HepG2 (cell line): ENCODE data around the gene TMEM120A. TPM values are rescaled to one million over a fixed set of nuclear protein-coding genes. Genes with fewer than 3 reads are reported as not detected.
A peak's percentile ranks its signal among the peaks of the same experiment; 100 is the strongest.

Source experiments
- POLR2AphosphoS5 ChIP-seq: IDR thresholded peaks from 2 replicates; pipeline ENCODE4 v1.6.1; 2012; ENCODE audit warnings: low read depth, low read length
- RCOR2 ChIP-seq: IDR thresholded peaks from 2 replicates; pipeline ENCODE4 v1.6.1; 2016; ENCODE audit warnings: missing biosample characterization, missing genetic modification reagents
- SAP130 ChIP-seq: IDR thresholded peaks from 2 replicates; pipeline ENCODE4 v1.6.1; 2016; ENCODE audit warnings: low read depth
- SOX6 ChIP-seq, 2 experiments: fragments of 450-650 bp in 1 of 2; sonication (generic) in 1 of 2; formaldehyde crosslinking in 1 of 2; IDR thresholded peaks; 2 replicates each; pipeline versions ENCODE4 v1.4.0 to v1.6.1; 2017 to 2020; ENCODE audit warnings: antibody characterized with exemption in 1 of 2, mild to moderate bottlenecking in 1 of 2, missing genetic modification reagents in 1 of 2
- ZBTB7B ChIP-seq: sonication (generic); formaldehyde crosslinking; IDR thresholded peaks from 2 replicates; pipeline ENCODE4 v1.4.0; 2020; ENCODE audit warnings: missing genetic modification reagents
- ZNF121 ChIP-seq: sonication (generic); formaldehyde crosslinking; IDR thresholded peaks from 2 replicates; pipeline ENCODE4 v1.5.0; 2020; ENCODE audit warnings: mild to moderate bottlenecking, missing genetic modification reagents
- ZNF251 ChIP-seq: sonication (generic); formaldehyde crosslinking; IDR thresholded peaks from 2 replicates; pipeline ENCODE4 v1.9.0; 2021; ENCODE audit warnings: mild to moderate bottlenecking, missing genetic modification reagents
- ZNF264 ChIP-seq: sonication (generic); formaldehyde crosslinking; IDR thresholded peaks from 2 replicates; pipeline ENCODE4 v1.4.0; 2020; ENCODE audit warnings: missing genetic modification reagents
- ZNF331 ChIP-seq: sonication (generic); formaldehyde crosslinking; IDR thresholded peaks from 2 replicates; pipeline ENCODE4 v1.4.0; 2020; ENCODE audit warnings: missing genetic modification reagents
- ZNF772 ChIP-seq: sonication (generic); formaldehyde crosslinking; IDR thresholded peaks from 2 replicates; pipeline ENCODE4 v1.5.0; 2020; ENCODE audit warnings: mild to moderate bottlenecking, missing genetic modification reagents
- polyA plus RNA-seq, 8 experiments: library from polyadenylated mRNA; depleted of rRNA in 3 of 8; stranded (reverse) in 7 of 8; unstranded in 1 of 8; fragments of >200 nt; fragmentation: Illumina TruSeq in 4 of 8; extraction: Trizol in 4 of 8; gene quantifications; 2 replicates each; pipeline versions ENCODE4 v1.2.1 to v1.2.3, GENCODE V29; 2011 to 2016; ENCODE audit warnings: low read depth in 4 of 8, missing spikeins in 1 of 8, mixed read lengths in 1 of 8; ENCODE audit not compliant: insufficient read depth in 1 of 8
- total RNA-seq, 5 experiments: library from RNA; depleted of rRNA; stranded (reverse); fragments of >200 nt; fragmentation: Illumina TruSeq; extraction: Trizol; gene quantifications; 2 replicates each; pipeline ENCODE4 v1.2.3, GENCODE V29; 2016; ENCODE audit warnings: low read depth in 1 of 5
- TF ChIP-seq, protein P1 (sequence below): sonication (generic); formaldehyde crosslinking; IDR thresholded peaks from 2 replicates; pipeline ENCODE4 v1.8.1; 2023; ENCODE audit warnings: mild to moderate bottlenecking, missing genetic modification reagents
- TF ChIP-seq, protein P2 (sequence below): sonication (generic); formaldehyde crosslinking; IDR thresholded peaks from 2 replicates; pipeline ENCODE4 v1.4.0; 2020; ENCODE audit warnings: mild to moderate bottlenecking, missing genetic modification reagents, borderline replicate concordance
- TF ChIP-seq, protein P3 (sequence below): fragments of 450-650 bp; IDR thresholded peaks from 2 replicates; pipeline ENCODE4 v1.6.1; 2016
- TF ChIP-seq, protein P4 (sequence below): sonication (generic); formaldehyde crosslinking; IDR thresholded peaks from 2 replicates; pipeline ENCODE4 v1.4.0; 2020; ENCODE audit warnings: missing genetic modification reagents
- TF ChIP-seq, protein P5 (sequence below): sonication (generic); formaldehyde crosslinking; IDR thresholded peaks from 2 replicates; pipeline ENCODE4 v1.4.0; 2020; ENCODE audit warnings: mild to moderate bottlenecking, low read depth, missing genetic modification reagents
- TF ChIP-seq, protein P6 (sequence below): sonication (generic); formaldehyde crosslinking; IDR thresholded peaks from 2 replicates; pipeline ENCODE4 v1.5.1; 2020; ENCODE audit warnings: mild to moderate bottlenecking, missing genetic modification reagents, moderate library complexity
- TF ChIP-seq, protein P7 (sequence below): sonication (generic); formaldehyde crosslinking; IDR thresholded peaks from 2 replicates; pipeline ENCODE4 v1.4.0; 2020; ENCODE audit warnings: missing genetic modification reagents

The TMEM120A gene
- total and polyA plus RNA-seq, 2 of the 13 experiments (the other 11 are each of a cell fraction or from before 2014, with no cell fraction given) = 40.3 to 102 TPM

DNA sequence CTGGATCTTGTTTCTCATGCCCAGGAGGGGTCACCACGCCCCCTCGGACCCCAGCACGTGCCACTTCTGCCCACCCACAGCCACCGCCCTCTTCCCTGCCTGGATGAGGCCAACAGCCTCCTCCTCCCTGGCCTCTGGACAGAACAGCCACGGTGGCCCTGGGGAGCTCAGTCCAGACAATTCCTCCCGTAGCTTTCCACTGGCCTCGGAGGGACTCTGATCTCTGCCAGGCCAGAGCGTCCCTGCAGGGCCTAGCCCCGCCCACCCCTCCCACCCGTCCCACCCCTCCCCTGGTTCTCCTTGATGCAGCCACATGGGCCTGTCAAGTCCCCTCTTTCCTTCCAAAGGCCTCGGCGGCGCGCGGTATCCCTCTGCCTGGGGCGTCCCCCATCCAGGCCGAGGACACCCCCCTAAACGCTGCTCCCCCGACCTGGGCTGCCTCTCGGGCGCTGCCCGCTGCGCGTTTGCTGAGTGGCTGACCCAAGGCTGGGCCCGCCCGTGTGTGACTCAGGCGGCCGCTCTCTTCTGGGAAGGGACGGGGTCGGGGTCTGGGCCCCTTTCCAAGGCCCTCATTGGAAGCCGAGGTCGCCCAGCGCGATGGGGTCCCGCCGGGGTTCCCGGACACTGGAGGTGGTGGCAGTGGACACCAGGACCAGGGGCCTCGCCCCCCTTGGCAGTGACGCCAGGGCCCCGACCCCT is 557 bp downstream of the TMEM120A start (continued):
- TF ChIP-seq ZBTB7B (CRISPR knock-in tag) (peak; percentile 72; the same call in 1 of the 2 replicates), ZNF264 (CRISPR knock-in tag) (0 out of 2 replicates have a peak, but pooled peaks have one; percentile 15), POLR2AphosphoS5 (peak; percentile 63), ZNF331 (CRISPR knock-in tag) (peak; percentile 97), RCOR2 (no peak), SAP130 (CRISPR knock-in tag) (peak; percentile 74), SOX6 (IDR thresholded peaks at IDR 0.05) (no peak), SOX6 (CRISPR knock-in tag; IDR thresholded peaks at IDR 0.05) (peak; percentile 52), ZNF121 (CRISPR knock-in tag) (peak; percentile 29; the same call in 1 of the 2 replicates), ZNF251 (CRISPR knock-in tag) (no peak), ZNF772 (CRISPR knock-in tag) (0 out of 2 replicates have a peak, but pooled peaks have one; percentile 33)
- TF ChIP-seq, protein P1, sequence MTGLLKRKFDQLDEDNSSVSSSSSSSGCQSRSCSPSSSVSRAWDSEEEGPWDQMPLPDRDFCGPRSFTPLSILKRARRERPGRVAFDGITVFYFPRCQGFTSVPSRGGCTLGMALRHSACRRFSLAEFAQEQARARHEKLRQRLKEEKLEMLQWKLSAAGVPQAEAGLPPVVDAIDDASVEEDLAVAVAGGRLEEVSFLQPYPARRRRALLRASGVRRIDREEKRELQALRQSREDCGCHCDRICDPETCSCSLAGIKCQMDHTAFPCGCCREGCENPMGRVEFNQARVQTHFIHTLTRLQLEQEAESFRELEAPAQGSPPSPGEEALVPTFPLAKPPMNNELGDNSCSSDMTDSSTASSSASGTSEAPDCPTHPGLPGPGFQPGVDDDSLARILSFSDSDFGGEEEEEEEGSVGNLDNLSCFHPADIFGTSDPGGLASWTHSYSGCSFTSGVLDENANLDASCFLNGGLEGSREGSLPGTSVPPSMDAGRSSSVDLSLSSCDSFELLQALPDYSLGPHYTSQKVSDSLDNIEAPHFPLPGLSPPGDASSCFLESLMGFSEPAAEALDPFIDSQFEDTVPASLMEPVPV (CRISPR knock-in tag) = peak; percentile 13; the same call in 1 of the 2 replicates
- TF ChIP-seq, protein P2, sequence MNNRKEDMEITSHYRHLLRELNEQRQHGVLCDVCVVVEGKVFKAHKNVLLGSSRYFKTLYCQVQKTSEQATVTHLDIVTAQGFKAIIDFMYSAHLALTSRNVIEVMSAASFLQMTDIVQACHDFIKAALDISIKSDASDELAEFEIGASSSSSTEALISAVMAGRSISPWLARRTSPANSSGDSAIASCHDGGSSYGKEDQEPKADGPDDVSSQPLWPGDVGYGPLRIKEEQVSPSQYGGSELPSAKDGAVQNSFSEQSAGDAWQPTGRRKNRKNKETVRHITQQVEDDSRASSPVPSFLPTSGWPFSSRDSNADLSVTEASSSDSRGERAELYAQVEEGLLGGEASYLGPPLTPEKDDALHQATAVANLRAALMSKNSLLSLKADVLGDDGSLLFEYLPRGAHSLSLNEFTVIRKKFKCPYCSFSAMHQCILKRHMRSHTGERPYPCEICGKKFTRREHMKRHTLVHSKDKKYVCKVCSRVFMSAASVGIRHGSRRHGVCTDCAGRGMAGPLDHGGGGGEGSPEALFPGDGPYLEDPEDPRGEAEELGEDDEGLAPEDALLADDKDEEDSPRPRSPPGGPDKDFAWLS = 0 out of 2 replicates have a peak, but pooled peaks have one; percentile 2
- TF ChIP-seq, protein P3, sequence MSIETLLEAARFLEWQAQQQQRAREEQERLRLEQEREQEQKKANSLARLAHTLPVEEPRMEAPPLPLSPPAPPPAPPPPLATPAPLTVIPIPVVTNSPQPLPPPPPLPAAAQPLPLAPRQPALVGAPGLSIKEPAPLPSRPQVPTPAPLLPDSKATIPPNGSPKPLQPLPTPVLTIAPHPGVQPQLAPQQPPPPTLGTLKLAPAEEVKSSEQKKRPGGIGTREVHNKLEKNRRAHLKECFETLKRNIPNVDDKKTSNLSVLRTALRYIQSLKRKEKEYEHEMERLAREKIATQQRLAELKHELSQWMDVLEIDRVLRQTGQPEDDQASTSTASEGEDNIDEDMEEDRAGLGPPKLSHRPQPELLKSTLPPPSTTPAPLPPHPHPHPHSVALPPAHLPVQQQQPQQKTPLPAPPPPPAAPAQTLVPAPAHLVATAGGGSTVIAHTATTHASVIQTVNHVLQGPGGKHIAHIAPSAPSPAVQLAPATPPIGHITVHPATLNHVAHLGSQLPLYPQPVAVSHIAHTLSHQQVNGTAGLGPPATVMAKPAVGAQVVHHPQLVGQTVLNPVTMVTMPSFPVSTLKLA = peak; percentile 84
- TF ChIP-seq, protein P4, sequence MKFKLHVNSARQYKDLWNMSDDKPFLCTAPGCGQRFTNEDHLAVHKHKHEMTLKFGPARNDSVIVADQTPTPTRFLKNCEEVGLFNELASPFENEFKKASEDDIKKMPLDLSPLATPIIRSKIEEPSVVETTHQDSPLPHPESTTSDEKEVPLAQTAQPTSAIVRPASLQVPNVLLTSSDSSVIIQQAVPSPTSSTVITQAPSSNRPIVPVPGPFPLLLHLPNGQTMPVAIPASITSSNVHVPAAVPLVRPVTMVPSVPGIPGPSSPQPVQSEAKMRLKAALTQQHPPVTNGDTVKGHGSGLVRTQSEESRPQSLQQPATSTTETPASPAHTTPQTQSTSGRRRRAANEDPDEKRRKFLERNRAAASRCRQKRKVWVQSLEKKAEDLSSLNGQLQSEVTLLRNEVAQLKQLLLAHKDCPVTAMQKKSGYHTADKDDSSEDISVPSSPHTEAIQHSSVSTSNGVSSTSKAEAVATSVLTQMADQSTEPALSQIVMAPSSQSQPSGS = 0 out of 2 replicates have a peak, but pooled peaks have one; percentile 43
- TF ChIP-seq, protein P5, sequence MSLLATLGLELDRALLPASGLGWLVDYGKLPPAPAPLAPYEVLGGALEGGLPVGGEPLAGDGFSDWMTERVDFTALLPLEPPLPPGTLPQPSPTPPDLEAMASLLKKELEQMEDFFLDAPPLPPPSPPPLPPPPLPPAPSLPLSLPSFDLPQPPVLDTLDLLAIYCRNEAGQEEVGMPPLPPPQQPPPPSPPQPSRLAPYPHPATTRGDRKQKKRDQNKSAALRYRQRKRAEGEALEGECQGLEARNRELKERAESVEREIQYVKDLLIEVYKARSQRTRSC = no peak
- TF ChIP-seq, protein P6, sequence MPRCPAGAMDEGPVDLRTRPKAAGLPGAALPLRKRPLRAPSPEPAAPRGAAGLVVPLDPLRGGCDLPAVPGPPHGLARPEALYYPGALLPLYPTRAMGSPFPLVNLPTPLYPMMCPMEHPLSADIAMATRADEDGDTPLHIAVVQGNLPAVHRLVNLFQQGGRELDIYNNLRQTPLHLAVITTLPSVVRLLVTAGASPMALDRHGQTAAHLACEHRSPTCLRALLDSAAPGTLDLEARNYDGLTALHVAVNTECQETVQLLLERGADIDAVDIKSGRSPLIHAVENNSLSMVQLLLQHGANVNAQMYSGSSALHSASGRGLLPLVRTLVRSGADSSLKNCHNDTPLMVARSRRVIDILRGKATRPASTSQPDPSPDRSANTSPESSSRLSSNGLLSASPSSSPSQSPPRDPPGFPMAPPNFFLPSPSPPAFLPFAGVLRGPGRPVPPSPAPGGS (CRISPR knock-in tag) = peak; percentile 6; the same call in 1 of the 2 replicates
- TF ChIP-seq, protein P7, sequence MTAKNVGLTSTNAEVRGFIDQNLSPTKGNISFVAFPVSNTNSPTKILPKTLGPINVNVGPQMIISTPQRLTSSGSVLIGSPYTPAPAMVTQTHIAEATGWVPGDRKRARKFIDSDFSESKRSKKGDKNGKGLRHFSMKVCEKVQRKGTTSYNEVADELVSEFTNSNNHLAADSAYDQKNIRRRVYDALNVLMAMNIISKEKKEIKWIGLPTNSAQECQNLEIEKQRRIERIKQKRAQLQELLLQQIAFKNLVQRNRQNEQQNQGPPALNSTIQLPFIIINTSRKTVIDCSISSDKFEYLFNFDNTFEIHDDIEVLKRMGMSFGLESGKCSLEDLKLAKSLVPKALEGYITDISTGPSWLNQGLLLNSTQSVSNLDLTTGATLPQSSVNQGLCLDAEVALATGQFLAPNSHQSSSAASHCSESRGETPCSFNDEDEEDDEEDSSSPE (CRISPR knock-in tag) = peak; percentile 44; the same call in 1 of the 2 replicates
